ENCODE data around the gene GNA12.

- TF ChIP-seq CTCF (IDR thresholded peaks at IDR 0.05; ENCODE audit: low read depth, low read length, poor library complexity, severe bottlenecking) = no peak
- no peak for TF ChIP-seq EZH2phosphoT487 (IDR thresholded peaks at IDR 0.05; ENCODE audit: borderline replicate concordance, low read length)
Measured at GRCh38 chr7:2832461-2832860, 11.6 kb downstream of the GNA12 start.
